ENCODE results near the gene ALMS1. TPM values are rescaled to one million over a fixed set of nuclear protein-coding genes. Genes with fewer than 3 reads are reported as not detected.

Gene ALMS1
- total RNA-seq, 2 experiments from 2014 or later, result 20.4 to 22.7 TPM

GRCh38 chr2:73406996-73407395 lies 21.4 kb downstream of the ALMS1 start:
- Mint-ChIP-seq H3K36me3 (peaks cover 44% of the 10 kb centered on the region), H3K27ac (no peak overlapping the region), H3K27me3 (no peaks in the 10 kb centered on the region), H3K4me1 (ENCODE audit: low read depth) (peaks cover 8% of the 10 kb centered on the region), H3K4me3 (no peak overlapping the region), H3K9me3 (peaks cover 28% of the 10 kb centered on the region)
- no peak for DNase-seq
- ChIA-PET CTCF (no interaction called here), POLR2A (interaction anchor here (0.7 kb wide), 1 partner anchor 13 kb away, joined by 6 read pairs; no protein-coding TSS in a partner anchor)
- intact Hi-C loops (cut with micrococcal nuclease), result no loop called here

- Mint-ChIP-seq H3K27me3 (no peaks in the 10 kb centered on the region), H3K4me3 (no peak overlapping the region), H3K9me3 (peaks cover 21% of the 10 kb centered on the region), H3K27ac (no peak overlapping the region), H3K4me1 (ENCODE audit: low read depth) (peaks cover 6% of the 10 kb centered on the region), H3K36me3 (peaks cover 36% of the 10 kb centered on the region)
- ChIA-PET CTCF (interaction anchor here (1.2 kb wide), 1 partner anchor 9 kb away, joined by 4 read pairs; no protein-coding TSS in a partner anchor), POLR2A (no interaction called here)
- no peak for DNase-seq
- intact Hi-C loops (cut with micrococcal nuclease), result no loop called here
Observed at GRCh38 chr2:73408198-73408597, 22.6 kb downstream of the ALMS1 start.

GRCh38 chr2:73414696-73415095 lies 29.1 kb downstream of the ALMS1 start:
- Mint-ChIP-seq H3K9me3 (no peaks in the 10 kb centered on the region), H3K4me1 (ENCODE audit: low read depth) (peaks cover 6% of the 10 kb centered on the region), H3K4me3 (no peak overlapping the region), H3K27me3 (no peaks in the 10 kb centered on the region), H3K36me3 (peaks cover 15% of the 10 kb centered on the region), H3K27ac (no peak overlapping the region)
- POLR2A ChIA-PET, result no interaction called here
- intact Hi-C loops (cut with micrococcal nuclease), result no loop called here
- CTCF ChIA-PET, result no interaction called here
- DNase-seq, result no peak

- Mint-ChIP-seq H3K4me3 (no peak overlapping the region), H3K9me3 (no peaks in the 10 kb centered on the region), H3K36me3 (peaks cover 16% of the 10 kb centered on the region), H3K27ac (no peak overlapping the region), H3K27me3 (no peaks in the 10 kb centered on the region), H3K4me1 (ENCODE audit: low read depth) (peaks cover 6% of the 10 kb centered on the region)
- ChIA-PET CTCF (no interaction called here), POLR2A (no interaction called here)
- no peak for DNase-seq
- intact Hi-C loops (cut with micrococcal nuclease), result no loop called here
Observed at GRCh38 chr2:73415906-73416305, 30.3 kb downstream of the ALMS1 start.

GRCh38 chr2:73418343-73418742 lies 32.7 kb downstream of the ALMS1 start:
- Mint-ChIP-seq H3K27me3 (no peaks in the 10 kb centered on the region), H3K27ac (no peak overlapping the region), H3K4me1 (ENCODE audit: low read depth) (peaks cover 8% of the 10 kb centered on the region), H3K36me3 (peaks cover 10% of the 10 kb centered on the region), H3K4me3 (no peak overlapping the region), H3K9me3 (no peaks in the 10 kb centered on the region)
- CTCF ChIA-PET, result no interaction called here
- intact Hi-C loops (cut with micrococcal nuclease), result no loop called here
- POLR2A ChIA-PET, result no interaction called here
- no peak for DNase-seq

- intact Hi-C loops (cut with micrococcal nuclease), result no loop called here
- Mint-ChIP-seq H3K9me3 (no peaks in the 10 kb centered on the region), H3K27ac (no peak overlapping the region), H3K27me3 (no peaks in the 10 kb centered on the region), H3K4me1 (ENCODE audit: low read depth) (peaks cover 2% of the 10 kb centered on the region), H3K36me3 (peaks cover 32% of the 10 kb centered on the region), H3K4me3 (no peak overlapping the region)
- ChIA-PET CTCF (no interaction called here), POLR2A (no interaction called here)
- no peak for DNase-seq
Observed at GRCh38 chr2:73423913-73424312, 38.3 kb downstream of the ALMS1 start.

- Mint-ChIP-seq H3K4me1 (ENCODE audit: low read depth) (peaks cover 2% of the 10 kb centered on the region), H3K4me3 (no peak overlapping the region), H3K27ac (no peak overlapping the region), H3K9me3 (no peaks in the 10 kb centered on the region), H3K27me3 (no peaks in the 10 kb centered on the region), H3K36me3 (peaks cover 22% of the 10 kb centered on the region)
- DNase-seq, result no peak
- ChIA-PET CTCF (no interaction called here), POLR2A (no interaction called here)
- intact Hi-C loops (cut with micrococcal nuclease), result no loop called here
Observed at GRCh38 chr2:73426176-73426575, 40.5 kb downstream of the ALMS1 start.

GRCh38 chr2:73436019-73436418 lies 50.4 kb downstream of the ALMS1 start:
- Mint-ChIP-seq H3K4me3 (no peak overlapping the region), H3K27ac (no peak overlapping the region), H3K9me3 (peaks cover 2% of the 10 kb centered on the region), H3K27me3 (no peaks in the 10 kb centered on the region), H3K4me1 (ENCODE audit: low read depth) (no peaks in the 10 kb centered on the region), H3K36me3 (peaks cover 13% of the 10 kb centered on the region)
- no peak for DNase-seq
- intact Hi-C loops (cut with micrococcal nuclease), result no loop called here
- CTCF ChIA-PET, result no interaction called here
- POLR2A ChIA-PET, result no interaction called here

- Mint-ChIP-seq H3K4me1 (ENCODE audit: low read depth) (no peaks in the 10 kb centered on the region), H3K9me3 (no peaks in the 10 kb centered on the region), H3K4me3 (no peak overlapping the region), H3K27ac (no peak overlapping the region), H3K36me3 (peaks cover 47% of the 10 kb centered on the region), H3K27me3 (no peaks in the 10 kb centered on the region)
- intact Hi-C loops (cut with micrococcal nuclease), result no loop called here
- CTCF ChIA-PET, result no interaction called here
- POLR2A ChIA-PET, result no interaction called here
- DNase-seq, result no peak
Observed at GRCh38 chr2:73444202-73444601, 58.6 kb downstream of the ALMS1 start.

- H3K27ac Mint-ChIP-seq, result no peak overlapping the region
- H3K4me3 Mint-ChIP-seq, result no peak overlapping the region
- no peaks in the 10 kb centered on the region for H3K9me3 Mint-ChIP-seq
- no peak for DNase-seq
- H3K27me3 Mint-ChIP-seq, result no peaks in the 10 kb centered on the region
- peaks cover 56% of the 10 kb centered on the region for H3K36me3 Mint-ChIP-seq
- intact Hi-C loops (cut with micrococcal nuclease), result no loop called here
- POLR2A ChIA-PET, result no interaction called here
- no peaks in the 10 kb centered on the region for H3K4me1 Mint-ChIP-seq (ENCODE audit: low read depth)
- CTCF ChIA-PET, result no interaction called here
Observed at GRCh38 chr2:73448856-73449255, 63.2 kb downstream of the ALMS1 start.

- no peaks in the 10 kb centered on the region for H3K27me3 Mint-ChIP-seq
- DNase-seq, result no peak
- H3K4me3 Mint-ChIP-seq, result no peak overlapping the region
- peaks cover 55% of the 10 kb centered on the region for H3K36me3 Mint-ChIP-seq
- ChIA-PET CTCF (no interaction called here), POLR2A (no interaction called here)
- no peaks in the 10 kb centered on the region for H3K4me1 Mint-ChIP-seq (ENCODE audit: low read depth)
- H3K9me3 Mint-ChIP-seq, result no peaks in the 10 kb centered on the region
- no peak overlapping the region for H3K27ac Mint-ChIP-seq
- intact Hi-C loops (cut with micrococcal nuclease), result no loop called here
Observed at GRCh38 chr2:73449404-73449803, 63.8 kb downstream of the ALMS1 start.

GRCh38 chr2:73451263-73451972 lies 65.8 kb downstream of the ALMS1 start:
- Mint-ChIP-seq H3K9me3 (no peaks in the 10 kb centered on the region), H3K36me3 (peaks cover 53% of the 10 kb centered on the region), H3K27ac (no peak overlapping the region), H3K27me3 (no peaks in the 10 kb centered on the region), H3K4me3 (no peak overlapping the region), H3K4me1 (ENCODE audit: low read depth) (no peaks in the 10 kb centered on the region)
- no peak for DNase-seq
- intact Hi-C loops (cut with micrococcal nuclease), result no loop called here
- ChIA-PET CTCF (no interaction called here), POLR2A (no interaction called here)

GRCh38 chr2:73457982-73458381 lies 72.3 kb downstream of the ALMS1 start:
- H3K27me3 Mint-ChIP-seq, result no peaks in the 10 kb centered on the region
- peaks cover 2% of the 10 kb centered on the region for H3K9me3 Mint-ChIP-seq
- no peaks in the 10 kb centered on the region for H3K4me1 Mint-ChIP-seq (ENCODE audit: low read depth)
- DNase-seq, result no peak
- no peak overlapping the region for H3K27ac Mint-ChIP-seq
- CTCF ChIA-PET, result no interaction called here
- peaks cover 36% of the 10 kb centered on the region for H3K36me3 Mint-ChIP-seq
- POLR2A ChIA-PET, result no interaction called here
- intact Hi-C loops (cut with micrococcal nuclease), result no loop called here
- H3K4me3 Mint-ChIP-seq, result no peak overlapping the region

All from activated CD4-positive, alpha-beta memory T cell treated with anti-CD3 and anti-CD28 coated beads for 36 hours (primary cell).